T-helper 2 cell (primary cell): ENCODE results near the gene MLNR.

ENCODE experiments used
- DNase-seq, 5 experiments: peaks; one replicate each; pipeline versions ENCODE4 v3.0.0 to v3.0.0-alpha.2; 2012 to 2022

MLNR gene

DNA sequence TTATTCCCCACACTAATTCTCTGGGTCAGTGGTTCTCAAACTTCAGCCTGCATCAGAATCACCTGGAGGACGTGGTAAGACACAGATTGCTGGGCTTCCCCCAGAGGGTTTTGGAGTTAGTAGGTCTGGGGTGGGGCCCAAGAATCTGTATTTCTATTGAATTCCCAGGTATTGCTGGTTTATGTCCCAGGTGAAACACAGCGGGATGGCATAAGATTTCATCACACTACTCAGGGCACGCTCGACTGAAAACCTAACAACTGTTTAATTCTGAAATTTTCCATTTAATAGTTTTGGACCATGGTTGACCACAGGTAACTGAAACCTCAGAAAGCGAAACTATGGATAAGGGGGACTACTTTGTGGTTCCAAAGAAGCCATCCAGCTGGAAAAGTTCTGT is 6.5 kb downstream of the MLNR start:
- no peak for DNase-seq

DNA sequence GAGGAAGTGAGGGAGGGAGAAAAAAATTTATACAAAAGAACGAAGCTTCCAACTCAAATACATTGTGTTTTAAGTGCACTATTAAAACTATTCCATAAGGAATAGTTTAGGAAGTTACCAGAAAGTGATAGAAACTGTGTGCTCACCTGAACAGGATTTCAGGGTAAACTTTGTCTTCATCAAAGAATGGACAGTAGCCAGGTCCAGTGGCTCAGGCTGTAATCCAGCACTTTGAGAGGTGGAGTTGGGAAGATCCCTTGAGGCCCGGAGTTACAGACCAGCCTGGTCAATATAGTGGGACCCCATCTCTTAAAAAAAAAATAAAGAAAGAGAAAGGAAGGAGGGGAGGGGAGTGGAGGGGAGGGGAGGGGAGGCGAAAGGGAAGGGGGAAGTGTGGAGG is 14.6 kb downstream of the MLNR start:
- DNase-seq: no peak

DNA sequence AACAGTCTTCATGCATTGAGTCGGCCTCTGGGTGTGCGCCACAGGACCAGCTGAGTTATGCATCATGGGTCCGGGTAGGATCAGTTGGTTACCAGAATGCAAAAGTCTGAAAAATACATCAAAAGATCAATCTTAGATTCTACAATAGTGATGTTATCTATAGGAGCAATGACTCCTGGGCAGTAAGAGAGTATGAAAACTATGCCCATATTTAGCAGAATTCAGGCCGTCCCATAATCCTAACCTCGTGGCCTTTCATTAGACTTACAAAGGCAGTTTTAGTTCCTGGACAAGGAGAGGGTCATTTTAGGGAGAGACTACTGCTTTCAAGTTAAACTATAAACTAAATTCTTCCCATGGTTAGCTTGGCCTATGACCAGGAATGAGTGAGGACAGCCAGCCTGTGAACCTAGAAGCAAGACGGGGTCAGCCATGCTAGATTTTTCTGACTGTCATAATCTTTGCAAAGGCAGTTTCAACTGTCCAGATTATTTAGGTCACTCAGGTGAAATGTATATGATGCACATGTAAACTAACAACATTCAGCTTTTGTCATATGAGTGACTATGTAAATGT is 15.8 kb downstream of the MLNR start:
- DNase-seq: no peak

DNA sequence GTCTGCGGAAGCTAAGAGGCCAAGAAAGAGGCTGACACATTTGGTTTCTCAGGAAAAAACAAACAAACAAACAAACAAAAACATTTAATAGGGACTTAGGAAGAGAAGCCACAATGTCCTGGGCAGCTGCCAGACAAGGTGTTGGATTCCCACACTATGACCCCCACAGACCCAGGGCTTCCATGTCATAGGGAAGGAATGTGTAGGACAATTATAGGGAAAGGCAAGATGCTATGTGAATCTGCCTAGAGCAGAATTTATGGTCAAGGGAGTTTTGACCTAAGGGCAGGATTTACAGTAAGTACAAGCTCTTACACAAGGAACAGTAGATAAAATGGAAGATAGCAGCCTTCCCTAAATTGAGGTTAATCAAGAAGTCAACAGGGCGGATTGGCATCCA is 18.5 kb downstream of the MLNR start:
- no peak for DNase-seq

DNA sequence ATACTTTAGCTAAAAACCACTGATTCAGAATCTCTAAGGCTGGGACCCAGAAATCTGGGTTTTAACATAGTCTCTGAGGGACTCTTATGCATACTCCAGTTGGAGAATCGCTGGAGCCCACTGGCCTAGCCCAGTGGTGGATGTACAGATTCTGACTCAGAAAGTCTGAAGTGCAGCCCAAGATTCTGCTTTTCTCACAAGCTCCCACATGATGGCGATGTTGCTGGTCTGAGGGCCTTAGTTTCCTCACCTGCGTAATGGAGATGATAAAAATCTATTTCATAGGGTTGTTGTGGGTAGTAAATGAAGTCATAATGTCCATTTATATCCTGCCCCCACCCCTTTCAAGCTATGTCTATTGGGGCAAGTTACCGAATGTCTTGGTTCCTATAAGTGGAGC is 19.9 kb downstream of the MLNR start:
- DNase-seq: peak in 2 of 5 experiments; percentile 27 to 69

DNA sequence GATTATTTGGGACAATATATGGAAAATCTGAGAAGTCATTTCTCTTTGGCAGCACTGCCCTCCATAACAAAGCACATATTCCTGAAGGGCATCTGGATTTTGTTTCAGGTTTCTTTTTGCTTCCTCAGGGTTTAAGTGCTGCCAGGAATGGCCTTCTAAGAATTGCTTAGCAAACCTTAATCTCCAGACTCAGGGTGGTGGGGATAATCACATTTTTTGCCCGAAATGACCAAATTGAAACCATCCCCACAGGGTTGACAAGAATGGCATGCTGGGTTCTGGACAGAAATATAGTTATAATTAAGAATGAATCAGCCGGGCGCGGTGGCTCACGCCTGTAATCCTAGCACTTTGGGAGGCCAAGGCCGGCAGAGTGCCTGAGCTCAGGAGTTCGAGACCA is 21.2 kb downstream of the MLNR start:
- DNase-seq: no peak

DNA sequence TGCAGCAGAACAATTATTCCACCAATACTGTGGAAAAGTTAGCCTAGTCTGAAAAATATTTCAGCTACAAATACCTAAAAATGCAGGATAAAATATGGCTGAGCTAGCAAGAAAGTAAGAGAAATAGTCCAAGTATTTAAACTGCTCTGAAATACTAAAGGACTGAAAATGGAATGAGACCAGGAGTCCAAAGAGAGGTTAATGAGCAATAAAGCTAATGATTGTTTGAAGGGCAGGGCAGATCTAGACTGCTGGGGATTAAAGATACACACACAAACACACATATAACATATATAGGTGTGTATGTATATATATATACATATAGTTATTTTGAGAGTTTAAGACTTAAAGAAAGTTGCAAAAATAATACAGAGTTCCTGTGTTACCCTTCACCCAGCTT is 25.0 kb downstream of the MLNR start:
- DNase-seq: no peak

DNA sequence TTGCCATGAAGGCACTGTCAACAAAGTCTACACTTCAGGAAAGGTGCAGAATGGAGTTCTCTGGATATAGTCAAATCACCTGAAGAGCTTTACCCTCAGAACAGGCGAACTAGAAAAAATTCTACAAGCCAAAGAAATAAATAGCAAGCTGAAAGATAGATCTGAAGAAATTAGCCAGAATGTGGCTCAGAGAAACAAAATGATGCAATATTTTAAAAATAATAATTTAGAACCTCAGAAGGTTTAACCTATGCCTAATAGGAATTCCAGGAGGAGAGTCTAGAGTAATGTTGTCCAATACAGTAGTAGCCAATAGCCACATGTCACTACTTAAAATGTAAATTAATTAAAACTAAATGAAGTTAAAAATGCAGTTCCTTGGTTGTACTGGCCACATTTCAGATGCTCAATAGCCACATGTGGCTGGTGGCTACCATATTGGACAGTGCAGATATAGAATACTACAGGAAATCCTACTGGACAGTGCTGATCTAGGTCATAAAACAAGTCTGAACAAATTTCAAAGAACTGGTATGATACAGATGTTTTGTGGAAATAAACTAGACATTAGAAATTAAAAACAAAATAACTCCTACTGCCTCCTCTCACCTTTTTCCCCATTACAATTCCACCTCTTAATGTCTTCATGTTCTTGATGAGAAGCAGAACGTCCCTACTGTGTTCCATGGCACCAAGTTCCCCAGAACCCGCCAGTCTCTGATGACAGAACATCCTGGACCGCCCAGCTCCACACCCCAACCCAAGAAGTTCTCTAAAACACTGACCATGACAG is 26.9 kb downstream of the MLNR start:
- no peak for DNase-seq

DNA sequence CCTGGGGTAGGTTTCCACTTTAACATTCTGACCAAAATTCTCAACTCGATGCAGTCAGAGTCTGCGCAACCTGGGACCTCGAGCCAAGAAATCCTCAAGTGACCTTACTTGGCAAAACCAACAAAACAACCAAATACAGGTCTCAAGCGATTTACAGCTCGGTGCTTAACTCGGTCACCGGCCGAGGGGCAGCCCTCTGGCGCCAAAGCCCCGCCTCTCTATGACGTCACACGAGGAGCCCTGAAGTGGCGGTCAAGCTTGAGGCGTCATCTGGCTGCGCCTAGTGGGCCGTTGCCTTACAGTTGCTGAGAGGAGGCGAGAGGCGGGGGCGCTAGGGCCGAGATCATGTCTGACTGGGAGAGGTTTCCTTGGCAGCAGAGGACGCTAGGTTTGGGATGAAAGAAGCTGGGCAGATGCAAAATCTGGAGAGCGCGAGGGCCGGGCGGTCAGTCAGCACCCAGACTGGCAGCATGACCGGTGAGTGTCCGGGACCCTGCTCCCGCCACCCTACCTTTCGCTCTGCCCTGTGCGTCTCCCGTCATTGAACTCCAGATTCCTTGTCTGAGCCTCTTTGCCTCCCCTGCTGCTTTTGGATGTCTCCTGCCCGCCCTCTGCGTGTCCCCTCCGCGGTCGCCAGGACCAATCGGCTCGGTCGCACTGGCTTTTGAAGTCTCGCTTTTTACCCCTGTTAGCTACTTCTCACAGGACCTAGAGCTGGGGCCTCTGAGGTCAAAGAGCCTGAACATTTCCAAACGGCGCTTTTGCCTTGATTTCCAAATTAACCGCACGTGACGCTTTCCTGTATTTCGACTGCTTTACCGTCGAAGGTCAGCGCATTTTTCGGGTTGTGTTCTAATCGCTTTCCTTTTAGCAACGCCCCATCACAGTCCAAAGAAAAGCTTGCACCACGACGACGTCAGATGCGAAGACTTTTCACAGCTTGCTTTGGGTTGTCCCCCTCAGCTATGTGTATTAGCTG is 27.8 kb downstream of the MLNR start, which contains the start of gene CDADC1:
CDADC1 (plus strand) TSS at position 283 of the 979 bp plus-strand sequence; CDS start at position 396, 113 bp downstream.
- peak; percentile 60 to 93 (median 80) for DNase-seq

DNA sequence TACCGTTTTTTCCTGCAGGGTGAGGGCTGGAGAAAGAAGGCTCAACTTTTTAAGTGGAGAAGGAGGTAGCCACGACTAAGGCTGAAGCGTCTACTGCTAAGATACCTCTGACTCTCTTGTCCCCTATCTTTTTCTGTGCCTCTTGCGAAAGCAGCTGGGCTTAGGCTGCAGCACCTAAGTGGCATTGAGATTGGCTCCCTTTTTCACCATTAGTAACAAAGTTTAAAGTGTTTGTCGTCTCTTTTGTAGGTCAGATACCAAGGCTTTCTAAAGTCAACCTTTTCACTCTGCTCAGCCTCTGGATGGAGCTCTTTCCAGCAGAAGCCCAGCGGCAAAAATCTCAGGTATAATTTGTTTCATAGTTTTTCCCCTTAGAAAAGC is 28.5 kb downstream of the MLNR start:
- peak in 1 of 5 experiments; percentile 23 for DNase-seq

DNA sequence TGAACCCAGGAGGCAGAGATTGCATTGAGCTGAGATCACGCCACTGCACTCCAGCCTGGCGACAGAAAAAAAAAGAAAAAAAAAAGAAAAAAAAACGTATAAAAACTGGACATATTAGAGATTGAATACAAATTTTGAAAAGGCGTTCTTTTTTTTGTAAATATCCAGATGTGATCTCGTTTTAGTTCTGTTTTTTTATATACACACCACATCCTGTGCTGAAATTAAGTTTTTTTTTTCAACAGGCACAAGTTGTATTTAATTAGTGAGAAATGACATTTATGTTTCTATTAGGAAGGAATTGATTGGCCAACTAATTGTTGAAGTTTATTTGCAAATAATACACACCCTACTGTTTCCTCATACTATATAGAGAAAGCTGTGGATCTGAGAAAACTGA is 31.2 kb downstream of the MLNR start:
- DNase-seq: no peak

DNA sequence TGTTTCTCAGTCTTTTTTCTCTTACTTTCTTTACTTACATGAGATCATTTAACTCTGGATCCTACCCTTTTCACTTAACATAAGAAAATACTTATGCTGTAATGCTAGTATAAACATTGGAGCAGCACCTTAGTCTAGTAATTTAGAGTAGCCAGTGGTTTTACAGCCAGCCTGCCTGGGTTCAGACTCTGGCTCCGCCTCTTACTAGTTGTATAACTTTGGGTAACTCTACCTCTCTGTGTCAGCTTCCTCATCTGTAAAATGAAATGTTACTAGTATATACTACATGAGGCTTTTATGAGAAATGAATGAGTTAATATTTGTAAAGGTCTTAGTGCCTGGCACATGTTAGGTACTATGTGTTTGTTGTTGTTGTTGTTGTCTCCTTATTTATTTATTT is 33.2 kb downstream of the MLNR start:
- peak in 1 of 5 experiments; percentile 29 for DNase-seq

DNA sequence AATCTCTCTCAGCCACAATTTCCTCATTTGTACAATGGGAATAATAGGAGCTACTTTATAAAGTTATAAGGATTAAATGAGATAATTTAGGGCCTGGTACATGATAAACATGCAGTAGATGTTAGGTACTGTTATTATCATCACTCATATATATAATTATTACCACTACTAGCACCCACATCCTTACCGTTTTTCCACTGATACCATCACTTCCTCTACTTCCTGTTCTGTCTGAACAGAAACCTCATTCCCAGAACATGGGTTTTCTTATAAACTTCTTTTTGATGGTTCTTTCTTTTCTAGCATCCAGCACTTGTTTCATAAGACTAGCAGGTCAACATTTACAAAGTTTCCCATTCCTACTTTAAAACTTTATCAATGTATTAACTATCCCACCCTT is 33.9 kb downstream of the MLNR start:
- DNase-seq: peak in 1 of 5 experiments; percentile 49

DNA sequence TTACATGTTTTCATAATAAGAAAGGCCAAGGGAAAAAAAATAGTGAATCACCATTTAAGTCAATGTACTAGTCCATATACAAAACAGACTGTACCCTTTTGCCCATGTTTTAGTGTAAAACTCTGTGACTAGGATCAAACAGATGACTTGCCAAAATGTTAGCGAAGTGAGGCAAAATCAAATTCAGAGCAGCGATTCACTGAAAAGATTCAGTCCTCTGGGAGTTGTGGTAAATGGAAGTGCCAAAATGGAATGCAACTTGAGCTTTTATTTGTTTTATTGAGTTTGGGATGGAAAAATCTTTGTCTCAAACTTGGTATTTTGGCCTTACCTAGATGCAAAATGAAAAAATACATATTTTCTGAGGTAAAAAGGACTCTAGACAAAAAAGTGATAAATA is 36.7 kb downstream of the MLNR start:
- DNase-seq: no peak

DNA sequence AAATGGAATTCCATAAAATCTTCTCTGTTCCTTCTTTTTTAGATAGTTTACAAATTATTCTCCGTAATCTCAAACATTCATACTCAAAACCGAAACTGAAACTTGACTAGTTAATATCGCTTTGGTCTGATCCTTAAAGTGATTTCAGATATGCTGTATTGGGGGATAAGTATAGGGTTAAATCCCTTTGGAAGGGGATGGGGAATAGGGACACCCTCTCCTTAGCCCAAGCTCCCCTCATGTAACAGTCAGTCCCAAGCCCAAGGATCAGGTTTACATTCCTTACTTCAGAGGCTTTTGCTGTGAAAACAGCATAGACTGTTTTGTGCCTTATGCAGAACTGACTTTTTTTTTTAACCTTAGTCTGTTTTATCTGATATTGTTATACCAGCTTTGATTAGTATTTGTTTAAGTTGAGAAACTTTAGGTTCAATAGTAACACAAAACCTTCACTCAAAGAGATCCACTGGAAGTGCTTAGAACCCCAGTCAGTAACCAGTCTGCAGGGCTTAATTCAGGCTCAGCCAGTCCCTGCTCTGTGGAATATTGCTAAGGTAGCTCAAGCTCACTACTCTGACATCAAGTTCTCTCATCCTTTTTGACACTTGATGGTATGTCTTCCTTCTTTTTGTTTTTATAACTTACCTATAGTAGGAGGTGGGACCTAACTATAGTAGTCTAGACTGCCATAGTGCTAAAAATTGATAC is 38.1 kb downstream of the MLNR start:
- DNase-seq: peak in 1 of 5 experiments; percentile 41

DNA sequence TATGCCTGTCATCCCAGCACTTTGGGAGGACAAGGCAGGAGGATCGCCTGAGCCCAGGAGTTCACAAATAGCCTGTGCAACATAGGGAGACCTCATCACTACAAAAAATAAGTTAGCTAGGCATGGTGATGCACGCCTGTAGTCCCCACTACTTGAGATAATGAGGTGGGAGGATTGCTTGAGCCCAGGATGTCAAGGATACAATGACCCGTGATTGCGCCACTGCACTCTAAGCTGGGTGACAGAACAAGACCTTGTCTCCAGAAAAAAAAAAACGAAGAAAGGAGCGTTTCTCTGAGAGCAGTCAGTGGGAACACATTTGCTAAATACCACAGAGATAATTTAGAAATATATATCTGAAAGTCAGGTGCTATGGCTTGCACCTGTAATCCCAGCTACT is 39.4 kb downstream of the MLNR start:
- no peak for DNase-seq

DNA sequence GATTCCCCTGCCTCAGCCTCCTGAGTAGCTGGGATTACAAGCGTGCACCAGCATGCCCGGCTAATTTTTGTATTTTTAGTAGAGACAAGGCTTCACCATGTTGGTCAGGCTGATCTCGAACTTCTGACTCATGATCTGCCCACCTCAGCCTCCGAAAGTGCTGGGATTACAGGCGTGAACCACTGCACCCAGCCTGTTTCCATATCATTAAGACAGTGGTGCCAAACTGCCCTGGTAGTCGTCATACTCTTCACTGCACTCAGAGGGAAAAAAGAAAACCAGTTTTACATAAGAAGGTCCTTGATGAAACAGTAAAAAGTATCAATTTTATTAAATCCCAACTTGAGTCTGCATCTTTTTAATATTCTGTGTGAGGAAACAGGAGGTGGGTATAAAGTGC is 42.5 kb downstream of the MLNR start:
- DNase-seq: no peak

DNA sequence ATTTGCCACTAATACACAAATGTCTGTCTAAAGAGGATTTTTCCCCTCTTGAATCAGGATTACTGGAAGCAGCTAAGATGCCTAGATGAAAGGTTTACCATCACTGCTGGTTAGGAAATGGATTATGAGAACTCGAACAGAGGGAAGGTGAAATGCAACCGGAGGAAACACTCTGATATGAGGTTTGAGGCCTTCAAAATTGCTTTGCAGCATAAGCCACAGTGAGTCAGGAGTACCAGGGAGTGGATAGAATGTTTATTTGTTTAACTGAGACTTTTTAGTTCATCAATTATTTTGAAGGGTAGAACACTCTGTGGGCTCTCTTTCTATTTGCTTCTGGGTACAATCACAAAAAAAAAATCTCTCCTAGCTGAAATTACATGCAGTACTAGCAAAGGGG is 45.7 kb downstream of the MLNR start:
- DNase-seq: no peak

DNA sequence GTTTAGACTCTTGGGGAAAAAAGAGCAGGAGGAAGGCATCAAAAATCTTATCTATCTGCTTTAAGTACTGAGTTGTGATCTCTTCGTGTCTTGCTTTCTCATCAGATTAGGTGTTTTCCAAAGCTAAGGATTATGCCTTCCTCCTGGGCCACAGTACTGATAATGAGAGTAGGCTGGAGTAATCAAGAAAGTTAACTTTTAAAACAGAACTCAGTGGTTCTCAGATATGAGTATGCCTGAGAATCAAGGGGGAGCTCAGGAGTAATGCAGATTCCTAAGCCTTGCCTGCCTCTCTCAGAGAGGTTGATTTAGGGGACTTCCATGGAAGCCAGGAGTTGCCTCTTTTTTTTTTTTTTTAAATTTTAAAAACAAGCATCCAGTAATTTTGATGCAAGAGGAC is 51.1 kb downstream of the MLNR start:
- no peak for DNase-seq
